Natural killer cell (primary cell): ENCODE results near the gene AFAP1L2. TPM values are rescaled to one million over a fixed set of nuclear protein-coding genes. Genes with fewer than 3 reads are reported as not detected.

Source experiments
- ATAC-seq, 3 donors: fragments of 150-1000 bp in 2 of 3; fragments of 200-7000 bp in 1 of 3; cut with Tn5 transposase; 1 replicate in 1 of 3; 2 replicates in 2 of 3; pipeline ENCODE4 v1.10.0; 2021; ENCODE audit warnings: mild to moderate bottlenecking in 2 of 3, moderate library complexity in 2 of 3
- DNase-seq, 2 donors: peaks; one replicate each; pipeline versions ENCODE4 v3.0.0 to v3.0.0-alpha.2; 2013 to 2021; ENCODE audit warnings: mixed read lengths in 1 of 2
- H3K27ac ChIP-seq: one replicate; pipeline ENCODE4 v1.5.1; 2013; ENCODE audit warnings: mild to moderate bottlenecking, low read length
- H3K27me3 ChIP-seq: one replicate; pipeline ENCODE4 v1.6.1; 2013; ENCODE audit warnings: low read length; ENCODE audit not compliant: control insufficient read depth, insufficient read depth
- H3K36me3 ChIP-seq: one replicate; pipeline ENCODE4 v1.6.1; 2013; ENCODE audit warnings: low read length; ENCODE audit not compliant: control insufficient read depth, insufficient read depth
- H3K4me1 ChIP-seq: one replicate; pipeline ENCODE4 v1.6.1; 2013; ENCODE audit warnings: low read length; ENCODE audit not compliant: control insufficient read depth, insufficient read depth
- H3K4me3 ChIP-seq: one replicate; pipeline ENCODE4 v1.5.1; 2013; ENCODE audit warnings: low read length
- H3K9me3 ChIP-seq: one replicate; pipeline ENCODE4 v1.6.1; 2013; ENCODE audit warnings: low read length; ENCODE audit not compliant: control insufficient read depth, insufficient read depth
- H3K27ac Mint-ChIP-seq, 2 donors: one replicate each; pipeline ENCODE4 v1.8.0; 2022; ENCODE audit warnings: mild to moderate bottlenecking in 2 of 2, mixed read lengths in 2 of 2, moderate library complexity in 1 of 2
- H3K27me3 Mint-ChIP-seq, 2 donors: one replicate each; pipeline ENCODE4 v1.8.0; 2022; ENCODE audit warnings: low read depth in 2 of 2, mixed read lengths in 2 of 2
- H3K36me3 Mint-ChIP-seq: one replicate; pipeline ENCODE4 v1.8.0; 2022; ENCODE audit warnings: mixed read lengths
- H3K4me1 Mint-ChIP-seq, 2 donors: one replicate each; pipeline ENCODE4 v1.8.0; 2022; ENCODE audit warnings: mixed read lengths in 2 of 2
- H3K4me3 Mint-ChIP-seq: one replicate; pipeline ENCODE4 v1.8.0; 2022; ENCODE audit warnings: mild to moderate bottlenecking, moderate library complexity, mixed read lengths
- H3K9me3 Mint-ChIP-seq, 2 donors: one replicate each; pipeline ENCODE4 v1.8.0; 2022; ENCODE audit warnings: mixed read lengths in 2 of 2
- WGBS: methylation state at CpG from one replicate; pipeline ENCODE4 v1.1.7; 2013; ENCODE audit warnings: missing lambda C conversion rate; ENCODE audit not compliant: insufficient coverage; 5-methylcytosine and 5-hydroxymethylcytosine counted together
- intact Hi-C: fragments of 100-400 bp; cut with micrococcal nuclease; formaldehyde crosslinking; loops from one replicate; pipeline ENCODE4 v1.14.2; 2022
- total RNA-seq, 4 donors: library from RNA; stranded (reverse); fragments of 120-200 nt in 1 of 4; gene quantifications; one replicate each; pipeline versions ENCODE4 v1.2.3 to v1.2.4, GENCODE V29; 2013 to 2022
- TF ChIP-seq, protein P1 (sequence below): fragments of 200-600 bp; IDR thresholded peaks from one replicate; pipeline ENCODE4 v1.8.0; 2022; ENCODE audit warnings: antibody characterized with exemption

AFAP1L2 gene
- total RNA-seq, 3 donors from 2014 or later (not counting 1 experiment from before 2014, with no cell fraction given) = 0.66 to 2.8 (median 1.3) TPM

GRCh38 chr10:114313866-114314265 lies 90.4 kb downstream of the AFAP1L2 start:
- H3K4me3 Mint-ChIP-seq = no peak overlapping the region
- peaks cover 6 to 8% of the 10 kb centered on the region in 2 donors for H3K27me3 Mint-ChIP-seq

DNA sequence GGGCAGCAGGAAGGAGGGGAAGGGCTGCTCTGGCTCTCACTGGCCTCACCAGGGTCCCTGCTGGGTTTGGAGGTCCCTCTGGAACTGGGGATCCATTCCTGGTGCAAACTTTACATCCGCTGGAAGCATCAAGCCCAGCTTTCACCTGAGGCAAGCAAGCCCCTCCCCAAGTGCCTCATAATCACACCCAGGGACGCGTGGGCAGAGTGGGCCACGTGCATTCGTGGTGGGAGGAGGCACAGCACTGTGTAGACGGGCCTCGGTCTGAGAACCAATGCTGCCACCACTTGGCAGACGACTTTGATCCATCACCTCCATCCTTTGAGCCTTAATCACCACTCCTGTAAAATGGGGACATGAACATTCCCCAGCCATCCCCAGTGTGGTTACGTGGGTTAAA lies 91.2 kb downstream of the AFAP1L2 start:
- WGBS = 82% methylated on average over 9 of the region's 9 CpGs
- Histone ChIP-seq H3K27ac (no peak overlapping the region), H3K9me3 (no peaks in the 10 kb centered on the region), H3K4me1 (no peaks in the 10 kb centered on the region), H3K27me3 (no peaks in the 10 kb centered on the region), H3K4me3 (no peak overlapping the region), H3K36me3 (no peaks in the 10 kb centered on the region)
- Mint-ChIP-seq H3K4me3 (no peak overlapping the region), H3K27ac (no peak overlapping the region), H3K4me1 (no peaks in the 10 kb centered on the region), H3K9me3 (no peaks in the 10 kb centered on the region), H3K36me3 (no peaks in the 10 kb centered on the region), H3K27me3 (peaks cover 6 to 8% of the 10 kb centered on the region in 2 donors)
- no peak for ATAC-seq
- intact Hi-C loops = no loop called here
- TF ChIP-seq, protein P1, sequence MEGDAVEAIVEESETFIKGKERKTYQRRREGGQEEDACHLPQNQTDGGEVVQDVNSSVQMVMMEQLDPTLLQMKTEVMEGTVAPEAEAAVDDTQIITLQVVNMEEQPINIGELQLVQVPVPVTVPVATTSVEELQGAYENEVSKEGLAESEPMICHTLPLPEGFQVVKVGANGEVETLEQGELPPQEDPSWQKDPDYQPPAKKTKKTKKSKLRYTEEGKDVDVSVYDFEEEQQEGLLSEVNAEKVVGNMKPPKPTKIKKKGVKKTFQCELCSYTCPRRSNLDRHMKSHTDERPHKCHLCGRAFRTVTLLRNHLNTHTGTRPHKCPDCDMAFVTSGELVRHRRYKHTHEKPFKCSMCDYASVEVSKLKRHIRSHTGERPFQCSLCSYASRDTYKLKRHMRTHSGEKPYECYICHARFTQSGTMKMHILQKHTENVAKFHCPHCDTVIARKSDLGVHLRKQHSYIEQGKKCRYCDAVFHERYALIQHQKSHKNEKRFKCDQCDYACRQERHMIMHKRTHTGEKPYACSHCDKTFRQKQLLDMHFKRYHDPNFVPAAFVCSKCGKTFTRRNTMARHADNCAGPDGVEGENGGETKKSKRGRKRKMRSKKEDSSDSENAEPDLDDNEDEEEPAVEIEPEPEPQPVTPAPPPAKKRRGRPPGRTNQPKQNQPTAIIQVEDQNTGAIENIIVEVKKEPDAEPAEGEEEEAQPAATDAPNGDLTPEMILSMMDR = no peak
- no peak for DNase-seq

More at GRCh38 chr10:114313866-114314265, 90.4 kb downstream of the AFAP1L2 start:
- TF ChIP-seq, protein P1 = no peak
- Mint-ChIP-seq H3K9me3 (no peaks in the 10 kb centered on the region), H3K36me3 (no peaks in the 10 kb centered on the region), H3K27ac (no peak overlapping the region), H3K4me1 (no peaks in the 10 kb centered on the region)
- Histone ChIP-seq H3K27me3 (no peaks in the 10 kb centered on the region), H3K4me3 (no peak overlapping the region), H3K9me3 (no peaks in the 10 kb centered on the region), H3K36me3 (no peaks in the 10 kb centered on the region), H3K27ac (no peak overlapping the region), H3K4me1 (no peaks in the 10 kb centered on the region)
- intact Hi-C loops = no loop called here
- DNase-seq (no peak), ATAC-seq (no peak)
- 85% methylated on average over 11 of the region's 11 CpGs for WGBS

DNA sequence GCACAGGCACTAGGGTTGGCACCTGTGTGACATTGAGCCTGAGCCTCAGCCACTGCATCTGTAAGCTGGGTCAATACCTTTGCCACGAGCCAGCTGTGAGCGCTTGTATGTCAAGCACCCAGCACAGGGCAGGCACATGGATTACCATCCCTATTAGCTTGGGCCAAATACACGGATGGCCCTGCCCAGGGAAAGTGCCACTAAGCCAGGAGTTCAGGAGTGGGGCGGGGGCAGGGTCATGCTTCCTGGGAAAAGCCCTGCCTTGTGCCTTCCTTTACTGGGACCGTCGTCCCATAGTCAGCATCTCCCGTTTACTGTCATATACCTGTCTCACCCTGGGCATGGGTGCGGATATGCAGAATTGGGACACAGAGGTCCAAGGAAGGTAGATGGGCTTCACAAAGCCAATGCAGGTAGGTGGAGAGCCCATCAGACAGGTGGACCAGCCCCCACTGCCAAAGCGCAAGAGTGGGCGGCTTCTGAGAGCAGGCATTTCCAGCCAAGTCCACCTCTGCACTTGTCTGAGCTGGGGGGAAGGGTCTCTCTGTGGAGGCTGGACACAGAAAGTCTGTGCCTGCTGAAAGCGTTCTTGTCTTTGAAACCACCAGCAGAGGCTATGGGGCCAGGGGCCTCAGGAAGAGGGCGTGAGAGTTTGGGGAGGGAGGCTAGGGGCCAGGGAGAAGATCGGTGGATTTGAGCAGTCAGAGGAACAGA lies 92.6 kb downstream of the AFAP1L2 start:
- no peaks in the 10 kb centered on the region for H3K9me3 ChIP-seq
- H3K27ac ChIP-seq = no peak overlapping the region
- no peak overlapping the region for H3K27ac Mint-ChIP-seq
- H3K27me3 ChIP-seq = no peaks in the 10 kb centered on the region
- H3K4me1 Mint-ChIP-seq = no peaks in the 10 kb centered on the region
- intact Hi-C loops = no loop called here
- no peak overlapping the region for H3K4me3 ChIP-seq
- H3K27me3 Mint-ChIP-seq = peaks cover 3 to 4% of the 10 kb centered on the region in 2 donors
- H3K4me3 Mint-ChIP-seq = no peak overlapping the region
- ATAC-seq (no peak), DNase-seq (no peak)
- TF ChIP-seq, protein P1 = no peak
- 83% methylated on average over 13 of the region's 13 CpGs for WGBS
- H3K36me3 ChIP-seq = no peaks in the 10 kb centered on the region
- no peaks in the 10 kb centered on the region for H3K4me1 ChIP-seq
- no peaks in the 10 kb centered on the region for H3K9me3 Mint-ChIP-seq
- no peaks in the 10 kb centered on the region for H3K36me3 Mint-ChIP-seq

DNA sequence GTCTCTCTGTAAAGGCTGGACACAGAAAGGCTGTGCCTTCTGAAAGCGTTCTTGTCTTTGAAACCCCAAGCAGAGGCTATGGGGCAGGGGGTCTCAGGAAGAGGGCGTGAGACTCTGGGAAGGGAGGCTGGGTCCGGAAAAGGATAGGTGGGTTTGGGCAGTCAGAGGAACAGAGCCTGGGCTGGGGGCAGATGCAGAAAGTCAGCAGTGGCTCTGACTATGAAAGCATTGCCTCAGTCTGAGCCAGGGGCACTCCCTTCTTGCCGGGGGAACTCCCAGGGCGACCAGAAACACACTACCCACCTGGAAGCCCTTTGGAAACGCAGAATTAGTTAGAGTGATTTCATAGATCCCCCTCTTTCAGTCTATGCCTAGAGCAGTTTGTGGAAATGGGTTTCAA lies 93.3 kb downstream of the AFAP1L2 start:
- Mint-ChIP-seq H3K4me3 (no peak overlapping the region), H3K36me3 (no peaks in the 10 kb centered on the region), H3K4me1 (no peaks in the 10 kb centered on the region), H3K27ac (no peak overlapping the region), H3K27me3 (no peaks in the 10 kb centered on the region), H3K9me3 (no peaks in the 10 kb centered on the region)
- intact Hi-C loops = no loop called here
- no peak for ATAC-seq
- H3K36me3 ChIP-seq = no peaks in the 10 kb centered on the region
- no peaks in the 10 kb centered on the region for H3K9me3 ChIP-seq
- 75% methylated on average over 6 of the region's 6 CpGs for WGBS
- TF ChIP-seq, protein P1 = no peak
- DNase-seq = no peak
- no peaks in the 10 kb centered on the region for H3K4me1 ChIP-seq
- no peaks in the 10 kb centered on the region for H3K27me3 ChIP-seq
- H3K27ac ChIP-seq = no peak overlapping the region
- H3K4me3 ChIP-seq = no peak overlapping the region
